ENCODE data around the gene LDLRAD3. TPM values are rescaled to one million over a fixed set of nuclear protein-coding genes. Genes with fewer than 3 reads are reported as not detected.

LDLRAD3 gene
- total RNA-seq, 2 donors from 2014 or later = 30.8 to 42.5 TPM

GRCh38 chr11:36264973-36265344 lies 321.1 kb downstream of the LDLRAD3 start:
- Histone ChIP-seq H3K4me3 (no peak overlapping the region), H3K9me3 (no peaks in the 10 kb centered on the region), H3K27me3 (replicated peaks; ENCODE audit: insufficient read depth) (no peaks in the 10 kb centered on the region), H3K36me3 (no peaks in the 10 kb centered on the region), H3K27ac (no peak overlapping the region), H3K4me1 (replicated peaks) (no peaks in the 10 kb centered on the region)
- WGBS = 96% methylated on average over 5 of the region's 5 CpGs
- intact Hi-C loops (cut with DNase I) = loop anchor here (5.0 kb wide), 1 partner anchor 443 kb away; no protein-coding TSS in a partner anchor
- DNase-seq (ENCODE audit: low spot score) = no peak
- TF ChIP-seq CTCF (IDR thresholded peaks at IDR 0.05) = no peak
- TF ChIP-seq POLR2A (IDR thresholded peaks at IDR 0.05) = no peak
- no peak for TF ChIP-seq POLR2AphosphoS5 (IDR thresholded peaks at IDR 0.05)

- H3K27me3 ChIP-seq (replicated peaks; ENCODE audit: insufficient read depth) = no peaks in the 10 kb centered on the region
- H3K27ac ChIP-seq = no peak overlapping the region
- H3K9me3 ChIP-seq = no peaks in the 10 kb centered on the region
- TF ChIP-seq CTCF (IDR thresholded peaks at IDR 0.05) = peak; percentile 75 to 82 (median 80)
- no peak for TF ChIP-seq POLR2A (IDR thresholded peaks at IDR 0.05)
- peak; percentile 15 for TF ChIP-seq POLR2AphosphoS5 (IDR thresholded peaks at IDR 0.05)
- no peaks in the 10 kb centered on the region for H3K36me3 ChIP-seq
- DNase-seq (ENCODE audit: low spot score) = peak; percentile 26
- H3K4me3 ChIP-seq = no peak overlapping the region
- no peaks in the 10 kb centered on the region for H3K4me1 ChIP-seq (replicated peaks)
- WGBS = 29% methylated on average over 13 of the region's 13 CpGs
- intact Hi-C loops (cut with DNase I) = loop anchor here (1.0 to 5.0 kb wide), 2 partner anchors 444 to 650 kb away; no protein-coding TSS in a partner anchor
Measured at GRCh38 chr11:36265793-36266628, 322.1 kb downstream of the LDLRAD3 start.

- Histone ChIP-seq H3K36me3 (no peaks in the 10 kb centered on the region), H3K27me3 (replicated peaks; ENCODE audit: insufficient read depth) (no peaks in the 10 kb centered on the region), H3K4me1 (replicated peaks) (no peaks in the 10 kb centered on the region), H3K9me3 (no peaks in the 10 kb centered on the region), H3K4me3 (no peak overlapping the region), H3K27ac (no peak overlapping the region)
- intact Hi-C loops (cut with DNase I) = loop anchor here (1.0 to 5.0 kb wide), 2 partner anchors 444 to 650 kb away; no protein-coding TSS in a partner anchor
- 59% methylated on average over 5 of the region's 5 CpGs for WGBS
- no peak for TF ChIP-seq POLR2AphosphoS5 (IDR thresholded peaks at IDR 0.05)
- no peak for TF ChIP-seq POLR2A (IDR thresholded peaks at IDR 0.05)
- no peak for TF ChIP-seq CTCF (IDR thresholded peaks at IDR 0.05)
- DNase-seq (ENCODE audit: low spot score) = no peak
Measured at GRCh38 chr11:36266767-36267166, 322.9 kb downstream of the LDLRAD3 start.

- no peak for DNase-seq (ENCODE audit: low spot score)
- TF ChIP-seq POLR2AphosphoS5 (IDR thresholded peaks at IDR 0.05) = no peak
- no peak for TF ChIP-seq CTCF (IDR thresholded peaks at IDR 0.05)
- TF ChIP-seq POLR2A (IDR thresholded peaks at IDR 0.05) = no peak
- 76% methylated on average over 8 of the region's 8 CpGs for WGBS
- intact Hi-C loops (cut with DNase I) = loop anchor here (5.0 kb wide), 1 partner anchor 446 kb away; no protein-coding TSS in a partner anchor
- no peak overlapping the region for H3K27ac ChIP-seq
- H3K36me3 ChIP-seq = peaks cover 0 to 2% of the 10 kb centered on the region in 2 donors
- no peaks in the 10 kb centered on the region for H3K9me3 ChIP-seq
- H3K4me1 ChIP-seq (replicated peaks) = no peaks in the 10 kb centered on the region
- no peaks in the 10 kb centered on the region for H3K27me3 ChIP-seq (replicated peaks; ENCODE audit: insufficient read depth)
- no peak overlapping the region for H3K4me3 ChIP-seq
Measured at GRCh38 chr11:36268337-36268985, 324.6 kb downstream of the LDLRAD3 start.

Data from prostate gland (tissue), 2 donors.